ENCODE data around the gene IDH3B. TPM values are rescaled to one million over a fixed set of nuclear protein-coding genes. Genes with fewer than 3 reads are reported as not detected.
A peak's percentile ranks its signal among the peaks of the same experiment; 100 is the strongest.

Gene IDH3B
- total RNA-seq, 2 donors from 2014 or later, result 65.4 to 77.1 TPM

DNA sequence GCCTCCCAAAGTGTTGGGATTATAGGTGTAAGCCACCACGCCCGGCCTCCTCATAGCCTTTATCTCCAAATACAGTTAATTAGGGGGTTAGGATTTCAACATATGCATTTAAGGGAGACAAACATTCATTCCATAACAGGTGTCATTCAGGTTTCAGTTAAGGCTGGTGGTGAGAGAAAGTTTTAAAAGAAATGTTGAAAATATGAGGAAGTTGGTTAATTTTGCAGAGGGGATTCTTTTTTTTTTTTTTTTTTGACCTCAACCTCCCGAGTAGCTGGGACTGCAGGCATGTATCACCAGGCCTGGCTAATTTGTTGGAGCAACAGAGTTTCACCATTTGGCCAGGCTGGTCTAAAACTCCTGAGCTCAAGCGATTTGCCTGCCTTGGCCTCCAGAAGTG is 16.0 kb upstream of the IDH3B start:
- no peak for TF ChIP-seq POLR2A (IDR thresholded peaks at IDR 0.05)
- no peak for TF ChIP-seq CTCF (IDR thresholded peaks at IDR 0.05)
- ATAC-seq (no peak), DNase-seq (no peak)
- H3K27me3 ChIP-seq, result no peaks in the 10 kb centered on the region
- no peaks in the 10 kb centered on the region for H3K36me3 ChIP-seq (replicated peaks in 1 of 2; ENCODE audit: insufficient read depth in 1 of 2, low read depth in 2 of 2)
- no peak overlapping the region for H3K27ac ChIP-seq
- no peaks in the 10 kb centered on the region for H3K4me1 ChIP-seq
- H3K4me3 ChIP-seq, result no peak overlapping the region
- 49 to 54% methylated on average over 4 of the region's 4 CpGs for WGBS, 2 donors
- intact Hi-C loops (cut with DNase I), result no loop called here
- H3K9me3 ChIP-seq, result no peaks in the 10 kb centered on the region

- intact Hi-C loops (cut with DNase I), result no loop called here
Measured at GRCh38 chr20:2673453-2673852, 9.4 kb upstream of the IDH3B start.

DNA sequence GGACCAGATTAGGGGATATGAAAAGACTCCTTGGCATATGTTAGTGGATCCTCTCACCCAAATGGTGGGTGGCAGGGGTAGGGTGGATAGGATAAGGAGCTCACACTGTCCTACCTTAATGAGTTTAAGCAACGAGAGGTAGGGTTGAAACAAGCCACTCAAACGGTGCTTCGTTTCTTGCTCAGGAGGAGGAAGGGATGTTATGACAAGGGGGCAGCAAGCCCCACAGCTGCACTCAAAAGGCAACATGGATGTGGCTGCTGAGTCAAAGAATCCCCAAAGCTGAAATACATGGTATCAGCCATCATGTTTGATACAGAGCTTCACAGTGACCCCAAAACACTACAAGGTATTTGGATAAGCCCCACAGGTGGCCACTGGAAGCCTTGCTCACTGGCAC is 8.4 kb upstream of the IDH3B start:
- Histone ChIP-seq H3K36me3 (replicated peaks in 1 of 2; ENCODE audit: insufficient read depth in 1 of 2, low read depth in 2 of 2) (no peaks in the 10 kb centered on the region), H3K4me1 (no peaks in the 10 kb centered on the region), H3K27me3 (no peaks in the 10 kb centered on the region), H3K27ac (no peak overlapping the region), H3K9me3 (no peaks in the 10 kb centered on the region), H3K4me3 (no peak overlapping the region)
- intact Hi-C loops (cut with DNase I), result no loop called here
- no peak for DNase-seq
- no peak for ATAC-seq
- WGBS, 2 donors, result 43 to 49% methylated on average over 3 of the region's 3 CpGs
- TF ChIP-seq CTCF (IDR thresholded peaks at IDR 0.05), result no peak
- no peak for TF ChIP-seq POLR2A (IDR thresholded peaks at IDR 0.05)

More at GRCh38 chr20:2673453-2673852, 9.4 kb upstream of the IDH3B start:
- no peak for DNase-seq
- no peak for ATAC-seq
- no peaks in the 10 kb centered on the region for H3K9me3 ChIP-seq
- no peak overlapping the region for H3K27ac ChIP-seq
- WGBS, 2 donors, result 70 to 83% methylated on average over 3 to 4 of the region's 4 CpGs
- no peaks in the 10 kb centered on the region for H3K27me3 ChIP-seq
- TF ChIP-seq POLR2A (IDR thresholded peaks at IDR 0.05), result no peak
- H3K4me1 ChIP-seq, result no peaks in the 10 kb centered on the region
- H3K36me3 ChIP-seq (replicated peaks in 1 of 2; ENCODE audit: insufficient read depth in 1 of 2, low read depth in 2 of 2), result no peaks in the 10 kb centered on the region
- no peak overlapping the region for H3K4me3 ChIP-seq

DNA sequence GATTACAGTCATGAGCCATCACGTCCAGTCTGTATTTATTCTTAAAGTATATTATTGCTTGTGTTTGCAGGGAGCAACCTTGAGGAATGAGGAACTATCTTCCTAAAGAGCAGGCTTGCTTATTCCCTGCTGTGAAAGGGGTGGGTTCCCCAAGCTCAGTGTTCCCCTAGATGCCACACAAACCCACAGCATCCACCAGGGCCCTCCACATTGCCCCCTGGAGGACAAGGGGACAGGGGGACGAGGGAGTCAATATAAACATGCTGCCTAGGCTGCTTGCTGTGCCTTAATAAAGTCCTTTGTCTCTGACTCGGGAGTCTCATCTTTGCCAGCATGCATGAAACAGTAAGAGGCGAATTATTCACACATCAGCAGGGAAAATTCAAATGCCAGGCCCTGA is 8.0 kb upstream of the IDH3B start:
- no peaks in the 10 kb centered on the region for H3K4me1 ChIP-seq
- ATAC-seq (no peak), DNase-seq (no peak)
- WGBS, 2 donors, result 13 to 16% methylated on average over 4 of the region's 4 CpGs
- no peaks in the 10 kb centered on the region for H3K9me3 ChIP-seq
- no peak for TF ChIP-seq CTCF (IDR thresholded peaks at IDR 0.05)
- TF ChIP-seq POLR2A (IDR thresholded peaks at IDR 0.05), result no peak
- H3K4me3 ChIP-seq, result no peak overlapping the region
- no peaks in the 10 kb centered on the region for H3K36me3 ChIP-seq (replicated peaks in 1 of 2; ENCODE audit: insufficient read depth in 1 of 2, low read depth in 2 of 2)
- H3K27me3 ChIP-seq, result no peaks in the 10 kb centered on the region
- intact Hi-C loops (cut with DNase I), result no loop called here
- no peak overlapping the region for H3K27ac ChIP-seq

GRCh38 chr20:2663364-2663886 is 591 bp downstream of the IDH3B start:
- intact Hi-C loops (cut with DNase I), result no loop called here
- 1 to 4% methylated on average over 12 to 13 of the region's 13 CpGs for WGBS, 2 donors
- peak overlapping the region; percentile 73 to 85 for H3K4me3 ChIP-seq
- peaks cover 14% of the 10 kb centered on the region for H3K4me1 ChIP-seq
- peak overlapping the region in 3 of 4 donors; percentile 72 to 90 (median 83) for H3K27ac ChIP-seq
- H3K27me3 ChIP-seq, result no peaks in the 10 kb centered on the region
- H3K36me3 ChIP-seq (replicated peaks in 1 of 2; ENCODE audit: insufficient read depth in 1 of 2, low read depth in 2 of 2), result peaks cover 0 to 13% of the 10 kb centered on the region in 2 donors
- TF ChIP-seq POLR2A (IDR thresholded peaks at IDR 0.05), result no peak
- TF ChIP-seq CTCF (IDR thresholded peaks at IDR 0.05), result no peak
- no peak for ATAC-seq
- no peaks in the 10 kb centered on the region for H3K9me3 ChIP-seq
- DNase-seq, result no peak
